Neural progenitor cell (in vitro differentiated cells): ENCODE results near the gene KDM6B.

ENCODE experiments used
- EZH2 ChIP-seq: fragments of 200-600 bp; sonication (generic); IDR thresholded peaks from 2 replicates; pipeline ENCODE4 v1.6.1; 2017; ENCODE audit warnings: antibody characterized with exemption, mild to moderate bottlenecking, moderate library complexity
- EZH2phosphoT487 ChIP-seq: fragments of 200-600 bp; sonication (generic); IDR thresholded peaks from 2 replicates; pipeline ENCODE4 v1.6.1; 2017; ENCODE audit warnings: antibody characterized with exemption
- TF ChIP-seq, protein P1 (sequence below): fragments of 200-600 bp; sonication (generic); IDR thresholded peaks from 2 replicates; pipeline ENCODE4 v1.5.1; 2017; ENCODE audit warnings: antibody characterized with exemption, mild to moderate bottlenecking

DNA sequence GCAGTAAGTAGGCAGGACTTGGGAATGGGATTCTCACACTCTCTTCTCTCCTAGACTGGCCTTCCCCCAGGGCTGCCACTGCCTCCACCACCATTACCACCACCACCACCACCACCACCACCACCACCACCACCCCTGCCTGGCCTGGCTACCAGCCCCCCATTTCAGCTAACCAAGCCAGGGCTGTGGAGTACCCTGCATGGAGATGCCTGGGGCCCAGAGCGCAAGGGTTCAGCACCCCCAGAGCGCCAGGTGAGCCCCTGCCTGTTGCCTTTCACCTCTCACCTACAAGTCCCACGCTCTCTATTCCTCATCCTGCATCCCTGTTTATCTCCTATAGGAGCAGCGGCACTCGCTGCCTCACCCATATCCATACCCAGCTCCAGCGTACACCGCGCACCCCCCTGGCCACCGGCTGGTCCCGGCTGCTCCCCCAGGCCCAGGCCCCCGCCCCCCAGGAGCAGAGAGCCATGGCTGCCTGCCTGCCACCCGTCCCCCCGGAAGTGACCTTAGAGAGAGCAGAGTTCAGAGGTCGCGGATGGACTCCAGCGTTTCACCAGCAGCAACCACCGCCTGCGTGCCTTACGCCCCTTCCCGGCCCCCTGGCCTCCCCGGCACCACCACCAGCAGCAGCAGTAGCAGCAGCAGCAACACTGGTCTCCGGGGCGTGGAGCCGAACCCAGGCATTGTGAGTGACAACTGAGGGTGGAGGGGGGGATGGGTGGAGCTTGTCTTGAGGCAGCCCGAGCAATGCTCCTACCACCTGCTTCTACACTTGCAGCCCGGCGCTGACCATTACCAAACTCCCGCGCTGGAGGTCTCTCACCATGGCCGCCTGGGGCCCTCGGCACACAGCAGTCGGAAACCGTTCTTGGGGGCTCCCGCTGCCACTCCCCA lies 13.0 kb downstream of the KDM6B start:
- TF ChIP-seq, protein P1, sequence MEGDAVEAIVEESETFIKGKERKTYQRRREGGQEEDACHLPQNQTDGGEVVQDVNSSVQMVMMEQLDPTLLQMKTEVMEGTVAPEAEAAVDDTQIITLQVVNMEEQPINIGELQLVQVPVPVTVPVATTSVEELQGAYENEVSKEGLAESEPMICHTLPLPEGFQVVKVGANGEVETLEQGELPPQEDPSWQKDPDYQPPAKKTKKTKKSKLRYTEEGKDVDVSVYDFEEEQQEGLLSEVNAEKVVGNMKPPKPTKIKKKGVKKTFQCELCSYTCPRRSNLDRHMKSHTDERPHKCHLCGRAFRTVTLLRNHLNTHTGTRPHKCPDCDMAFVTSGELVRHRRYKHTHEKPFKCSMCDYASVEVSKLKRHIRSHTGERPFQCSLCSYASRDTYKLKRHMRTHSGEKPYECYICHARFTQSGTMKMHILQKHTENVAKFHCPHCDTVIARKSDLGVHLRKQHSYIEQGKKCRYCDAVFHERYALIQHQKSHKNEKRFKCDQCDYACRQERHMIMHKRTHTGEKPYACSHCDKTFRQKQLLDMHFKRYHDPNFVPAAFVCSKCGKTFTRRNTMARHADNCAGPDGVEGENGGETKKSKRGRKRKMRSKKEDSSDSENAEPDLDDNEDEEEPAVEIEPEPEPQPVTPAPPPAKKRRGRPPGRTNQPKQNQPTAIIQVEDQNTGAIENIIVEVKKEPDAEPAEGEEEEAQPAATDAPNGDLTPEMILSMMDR, result no peak
- TF ChIP-seq EZH2 (no peak), EZH2phosphoT487 (no peak)
